Aorta (tissue), 5 donors: ENCODE results near the gene ARHGAP15. TPM values are rescaled to one million over a fixed set of nuclear protein-coding genes. Genes with fewer than 3 reads are reported as not detected.
A peak's percentile ranks its signal among the peaks of the same experiment; 100 is the strongest.

Experiments used
- ATAC-seq: fragments of 200-7000 bp; cut with Tn5 transposase; one replicate; pipeline ENCODE4 v1.9.1; 2022; ENCODE audit warnings: moderate library complexity; ENCODE audit not compliant: low FRiP score
- DNase-seq, 2 donors: peaks; one replicate each; pipeline ENCODE4 v3.0.0-alpha.2; 2020
- H3K27ac ChIP-seq, 2 donors: one replicate each; pipeline ENCODE4 v1.5.1; 2013; ENCODE audit warnings: low read length in 2 of 2, mild to moderate bottlenecking in 2 of 2, moderate library complexity in 2 of 2, control low read depth in 1 of 2, inconsistent platforms in 1 of 2, low read depth in 1 of 2
- H3K27me3 ChIP-seq, 2 donors: one replicate each; pipeline ENCODE4 v1.6.1; 2013; ENCODE audit warnings: control low read depth in 1 of 2, low read length in 1 of 2, mild to moderate bottlenecking in 1 of 2, moderate library complexity in 1 of 2; ENCODE audit not compliant: insufficient read depth in 2 of 2, control insufficient read depth in 1 of 2
- H3K36me3 ChIP-seq, 2 donors: one replicate each; pipeline ENCODE4 v1.6.1; 2013; ENCODE audit warnings: control low read depth in 1 of 2, low read length in 1 of 2, mild to moderate bottlenecking in 1 of 2; ENCODE audit not compliant: insufficient read depth in 2 of 2, control insufficient read depth in 1 of 2
- H3K4me1 ChIP-seq, 2 donors: one replicate each; pipeline ENCODE4 v1.6.1; 2013; ENCODE audit warnings: low read length in 2 of 2, control low read depth in 1 of 2, mild to moderate bottlenecking in 1 of 2, moderate library complexity in 1 of 2; ENCODE audit not compliant: insufficient read depth in 2 of 2, control insufficient read depth in 1 of 2
- H3K4me3 ChIP-seq, 2 donors: one replicate each; pipeline ENCODE4 v1.5.1; 2013; ENCODE audit warnings: low read length in 2 of 2, control low read depth in 1 of 2, mild to moderate bottlenecking in 1 of 2
- H3K9me3 ChIP-seq: one replicate; pipeline ENCODE4 v1.6.1; 2013; ENCODE audit warnings: mild to moderate bottlenecking, low read length; ENCODE audit not compliant: control insufficient read depth
- WGBS, 2 donors: extraction: QIAGEN DNeasy Blood & Tissue Kit; methylation state at CpG; one replicate each; pipeline ENCODE4 v1.1.7; 2013; 5-methylcytosine and 5-hydroxymethylcytosine counted together
- intact Hi-C, 2 donors: fragments of 100-400 bp; cut with DNase I; formaldehyde crosslinking; loops; one replicate each; pipeline versions ENCODE4 v1.14.2 to v1.15.0; 2022
- polyA plus RNA-seq, 2 donors: library from polyadenylated mRNA; stranded (reverse); fragments of 200-250 nt; gene quantifications; one replicate each; pipeline ENCODE4 v1.2.3, GENCODE V29; 2013
- total RNA-seq, 2 donors: library from RNA; stranded (reverse); fragmentation: NEBNext Ultra II Directional; extraction: Animal tissue kit (Norgen Biotek cat#: 25700); gene quantifications; one replicate each; pipeline ENCODE4 v1.2.1, GENCODE V29; 2021
- donor health status: healthy with polysubstance abuse.
- donor health status: Bipolar disorder and iron deficiency.
- donor health status: DM: no; HTN: no; CAD: no.
- donor health status: DM: no; HTN: no; CAD: no.
- donor health status: DM: yes; HTN: yes; CAD: no.

The ARHGAP15 gene
- total and polyA plus RNA-seq, 4 donors = 9.8 to 26.2 (median 12.8) TPM

DNA sequence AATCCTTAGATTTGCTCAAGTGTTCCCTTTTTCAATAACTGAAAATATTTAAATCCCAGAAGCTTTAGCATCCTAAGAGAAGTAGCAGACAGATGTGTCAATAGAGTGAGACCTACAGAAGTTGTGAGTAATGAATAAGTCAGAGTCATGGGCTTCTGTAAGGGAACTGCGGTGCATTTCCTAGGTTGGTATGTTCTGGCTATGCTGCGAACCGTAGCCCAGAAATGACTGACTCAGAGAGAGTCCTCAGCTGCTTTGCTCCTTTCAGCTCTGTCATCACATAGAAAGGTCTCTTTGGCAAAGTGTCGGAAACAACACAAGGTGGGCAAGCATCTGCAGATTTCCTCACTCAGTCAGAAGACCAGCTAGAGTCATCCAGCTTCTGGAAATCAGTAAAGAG, 297.1 kb downstream of the ARHGAP15 start:
- Histone ChIP-seq H3K27me3 (no peaks in the 10 kb centered on the region), H3K36me3 (no peaks in the 10 kb centered on the region), H3K27ac (no peak overlapping the region), H3K9me3 (no peaks in the 10 kb centered on the region), H3K4me3 (no peak overlapping the region), H3K4me1 (peaks cover 0 to 2% of the 10 kb centered on the region in 2 donors)
- no peak for DNase-seq
- 95 to 97% methylated on average over 4 of the region's 4 CpGs for WGBS, 2 donors
- ATAC-seq = no peak
- intact Hi-C loops = no loop called here

DNA sequence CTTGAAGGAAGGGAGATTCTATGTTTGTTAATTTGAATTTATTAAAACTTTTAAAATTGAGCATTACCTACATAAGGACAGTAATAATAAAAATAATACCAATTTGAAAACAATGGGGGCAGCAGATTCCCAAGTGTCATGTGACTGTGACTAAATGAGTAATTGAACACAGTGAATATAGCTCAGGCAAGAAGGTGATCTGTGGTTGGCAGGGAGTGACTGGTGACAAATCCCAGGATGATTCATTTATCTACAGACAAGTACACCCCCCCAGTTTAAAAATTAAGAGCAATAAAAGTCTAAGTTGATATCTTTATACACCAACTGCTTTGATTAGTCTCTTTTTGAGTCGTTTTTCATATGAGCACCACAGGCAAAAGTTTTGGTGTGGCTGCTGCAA, 299.5 kb downstream of the ARHGAP15 start:
- no peak for DNase-seq
- no peak overlapping the region for H3K27ac ChIP-seq
- H3K36me3 ChIP-seq = no peaks in the 10 kb centered on the region
- ATAC-seq = no peak
- intact Hi-C loops = no loop called here
- H3K4me3 ChIP-seq = no peak overlapping the region
- H3K4me1 ChIP-seq = peaks cover 0 to 2% of the 10 kb centered on the region in 2 donors
- H3K27me3 ChIP-seq = no peaks in the 10 kb centered on the region
- 83 to 92% methylated on average over 1 of the region's 1 CpG for WGBS, 2 donors
- no peaks in the 10 kb centered on the region for H3K9me3 ChIP-seq

DNA sequence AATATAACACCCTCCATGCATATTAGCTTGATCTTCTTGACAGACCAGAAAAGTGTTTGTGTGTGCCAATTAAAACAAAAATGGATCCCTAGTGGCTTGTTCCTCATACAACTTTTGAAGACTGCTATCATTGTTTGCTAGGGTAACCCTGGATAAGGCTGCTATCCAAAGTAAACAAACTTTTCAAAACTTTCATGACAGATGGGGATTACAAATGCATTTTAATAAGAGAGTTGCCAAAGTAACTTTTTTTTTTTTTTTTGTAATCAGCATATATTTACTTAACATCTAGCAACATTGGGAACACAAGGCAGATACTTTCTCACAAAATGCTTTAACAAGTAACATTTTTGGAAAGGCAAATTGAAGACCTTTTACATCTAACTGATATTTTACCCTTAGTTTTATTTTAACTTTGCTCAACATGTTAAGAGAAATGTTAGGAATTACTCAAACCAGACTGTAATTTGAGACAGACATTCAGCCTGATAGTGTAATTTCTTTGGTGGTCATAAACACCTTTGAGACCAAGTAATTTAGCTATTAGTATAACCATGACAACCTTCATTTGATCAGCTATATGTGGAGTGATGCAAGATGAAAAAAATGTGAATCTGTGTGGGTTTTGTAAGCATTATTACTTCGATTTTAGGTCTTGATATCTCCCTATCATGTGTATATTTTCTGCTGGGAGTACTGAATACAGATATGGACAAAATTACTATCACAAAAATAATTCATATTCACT, 300.9 kb downstream of the ARHGAP15 start:
- WGBS, 2 donors = 13 to 29% methylated on average over 1 of the region's 1 CpG
- H3K9me3 ChIP-seq = no peaks in the 10 kb centered on the region
- H3K4me3 ChIP-seq = no peak overlapping the region
- no peaks in the 10 kb centered on the region for H3K36me3 ChIP-seq
- intact Hi-C loops = no loop called here
- no peak overlapping the region for H3K27ac ChIP-seq
- H3K4me1 ChIP-seq = peaks cover 0 to 2% of the 10 kb centered on the region in 2 donors
- DNase-seq = no peak
- H3K27me3 ChIP-seq = no peaks in the 10 kb centered on the region
- peak; percentile 36 for ATAC-seq

DNA sequence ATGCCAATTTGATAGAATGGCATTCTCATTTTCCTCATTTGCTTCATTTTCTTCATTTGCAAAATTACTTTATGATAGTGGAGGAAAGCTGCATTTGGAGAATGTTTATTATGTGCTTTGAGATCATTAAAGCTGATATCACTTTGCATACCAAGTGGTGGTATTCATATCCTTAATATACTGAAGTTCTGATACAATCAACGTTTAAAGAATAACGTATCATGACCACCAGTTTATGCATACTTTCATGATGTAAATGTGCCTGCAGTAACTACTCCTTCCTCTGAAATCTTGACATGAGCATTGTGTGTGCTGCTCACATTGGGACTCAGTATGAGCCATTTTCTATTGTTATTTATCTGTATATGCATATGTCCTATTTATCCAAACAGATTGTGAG, 302.1 kb downstream of the ARHGAP15 start:
- intact Hi-C loops = no loop called here
- no peak overlapping the region for H3K27ac ChIP-seq
- H3K4me1 ChIP-seq = peaks cover 0 to 2% of the 10 kb centered on the region in 2 donors
- H3K9me3 ChIP-seq = no peaks in the 10 kb centered on the region
- no peaks in the 10 kb centered on the region for H3K36me3 ChIP-seq
- 30% methylated on average over 2 of the region's 2 CpGs for WGBS, 2 donors
- ATAC-seq (no peak), DNase-seq (no peak)
- H3K27me3 ChIP-seq = no peaks in the 10 kb centered on the region
- no peak overlapping the region for H3K4me3 ChIP-seq

DNA sequence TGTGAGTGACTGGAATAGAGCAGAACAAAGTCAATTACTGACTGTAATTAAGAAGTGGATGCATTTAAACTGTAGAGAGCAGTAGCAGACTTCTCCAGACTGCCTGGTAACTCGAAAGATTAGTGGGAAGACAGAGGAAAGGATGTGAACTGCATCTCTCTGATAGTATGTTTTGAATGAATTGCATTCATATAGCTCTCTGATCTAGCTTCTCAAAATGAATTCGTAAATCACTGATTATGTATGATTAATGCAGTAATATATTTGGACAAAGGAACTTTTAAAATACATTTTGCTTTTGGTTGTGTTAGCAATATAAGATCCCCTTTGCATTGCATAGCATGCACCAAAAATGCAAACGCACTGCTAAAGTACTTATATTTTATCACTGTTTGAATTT, 304.0 kb downstream of the ARHGAP15 start:
- intact Hi-C loops = no loop called here
- Histone ChIP-seq H3K36me3 (no peaks in the 10 kb centered on the region), H3K9me3 (no peaks in the 10 kb centered on the region), H3K4me3 (no peak overlapping the region), H3K4me1 (peaks cover 0 to 2% of the 10 kb centered on the region in 2 donors), H3K27ac (no peak overlapping the region), H3K27me3 (peaks cover 0 to 2% of the 10 kb centered on the region in 2 donors)
- DNase-seq (no peak), ATAC-seq (peak; percentile 77)
- 55 to 61% methylated on average over 3 of the region's 3 CpGs for WGBS, 2 donors

DNA sequence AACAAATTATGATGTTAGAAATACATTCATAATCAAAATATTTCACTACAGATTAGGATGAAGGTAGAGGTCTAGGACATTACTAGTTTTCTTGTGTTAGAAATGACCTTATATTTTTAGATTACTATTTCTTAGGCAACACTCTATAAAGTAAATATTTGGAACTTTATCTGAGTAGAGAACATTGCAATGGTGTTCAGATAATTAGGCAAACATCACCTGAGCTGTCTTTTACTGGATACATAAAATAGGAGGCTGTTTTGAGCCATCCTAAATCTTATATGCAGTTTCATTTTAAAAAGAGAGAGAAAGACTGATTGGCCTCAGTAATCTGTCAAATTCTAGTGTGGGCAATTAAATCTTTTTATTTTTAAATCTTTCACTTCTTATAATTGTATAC, 304.6 kb downstream of the ARHGAP15 start:
- intact Hi-C loops = no loop called here
- H3K4me3 ChIP-seq = no peak overlapping the region
- H3K27ac ChIP-seq = no peak overlapping the region
- H3K9me3 ChIP-seq = no peaks in the 10 kb centered on the region
- peaks cover 0 to 2% of the 10 kb centered on the region in 2 donors for H3K4me1 ChIP-seq
- no peak for ATAC-seq
- DNase-seq = no peak
- no peaks in the 10 kb centered on the region for H3K36me3 ChIP-seq
- peaks cover 0 to 2% of the 10 kb centered on the region in 2 donors for H3K27me3 ChIP-seq

DNA sequence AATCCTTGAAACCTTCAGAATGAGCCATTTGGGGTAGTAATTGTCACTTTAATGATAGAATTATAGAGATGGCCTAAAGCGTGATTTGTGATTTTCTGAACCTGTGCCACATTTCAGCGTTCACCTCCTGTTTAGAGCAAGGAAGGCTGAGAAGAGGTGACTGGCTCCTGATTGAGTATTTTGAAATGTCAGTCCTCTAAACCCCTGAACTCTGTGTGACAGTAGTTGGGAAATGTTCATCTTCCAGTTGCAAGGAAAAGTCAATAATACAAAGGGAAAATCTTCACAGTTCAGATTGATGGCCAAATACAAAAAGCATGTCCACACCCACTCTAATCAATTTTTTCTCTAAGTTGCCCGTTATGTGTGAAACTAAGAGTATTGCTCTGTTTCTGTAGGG, 305.2 kb downstream of the ARHGAP15 start:
- no peak overlapping the region for H3K4me3 ChIP-seq
- peaks cover 0 to 2% of the 10 kb centered on the region in 2 donors for H3K27me3 ChIP-seq
- no peak for ATAC-seq
- DNase-seq = no peak
- H3K36me3 ChIP-seq = no peaks in the 10 kb centered on the region
- intact Hi-C loops = no loop called here
- H3K9me3 ChIP-seq = no peaks in the 10 kb centered on the region
- H3K4me1 ChIP-seq = peaks cover 0 to 2% of the 10 kb centered on the region in 2 donors
- 77 to 78% methylated on average over 3 of the region's 3 CpGs for WGBS, 2 donors
- no peak overlapping the region for H3K27ac ChIP-seq

DNA sequence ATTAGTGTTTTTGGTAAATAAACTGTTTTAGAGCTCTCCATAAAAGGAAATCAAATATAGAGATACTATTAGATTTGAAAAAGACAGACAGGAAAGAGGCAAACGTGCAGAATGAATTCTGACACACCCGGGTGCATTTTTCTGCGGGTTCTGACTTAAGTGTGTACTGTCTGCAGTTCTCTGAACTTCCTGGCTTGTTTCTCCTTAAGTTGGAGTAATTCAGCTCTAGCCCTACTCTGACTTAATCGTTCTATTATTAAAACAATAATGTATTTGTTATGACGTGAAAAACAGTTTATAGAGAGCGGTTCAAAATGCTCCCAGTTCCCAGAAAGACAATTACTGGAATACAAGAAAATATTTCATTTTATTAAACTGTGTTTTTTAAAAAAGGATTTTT, 305.9 kb downstream of the ARHGAP15 start:
- Histone ChIP-seq H3K4me3 (no peak overlapping the region), H3K27me3 (peaks cover 0 to 2% of the 10 kb centered on the region in 2 donors), H3K36me3 (no peaks in the 10 kb centered on the region), H3K27ac (no peak overlapping the region), H3K4me1 (no peaks in the 10 kb centered on the region), H3K9me3 (no peaks in the 10 kb centered on the region)
- DNase-seq = no peak
- peak; percentile 59 for ATAC-seq
- intact Hi-C loops = no loop called here
- 4 to 9% methylated on average over 6 of the region's 6 CpGs for WGBS, 2 donors

DNA sequence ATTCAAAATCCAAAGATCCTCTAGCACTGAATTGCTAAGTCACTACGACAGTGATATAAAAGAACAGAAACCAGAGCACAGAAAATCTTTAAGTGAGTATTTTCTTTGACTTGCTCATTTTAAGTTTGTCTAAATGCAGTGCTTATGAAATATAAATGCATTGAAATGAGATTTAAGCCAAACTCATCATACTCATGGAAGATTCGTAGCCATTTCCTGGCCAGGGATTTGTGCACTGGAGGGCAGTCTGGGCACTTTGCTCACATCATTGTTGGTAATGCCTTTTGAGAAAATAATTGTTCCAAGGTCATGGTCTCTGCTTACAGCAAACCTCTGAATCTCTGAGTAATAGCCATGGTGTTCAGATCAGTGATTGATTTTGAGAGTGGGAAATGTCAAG, 307.7 kb downstream of the ARHGAP15 start:
- H3K4me3 ChIP-seq = no peak overlapping the region
- no peak overlapping the region for H3K27ac ChIP-seq
- H3K36me3 ChIP-seq = no peaks in the 10 kb centered on the region
- H3K4me1 ChIP-seq = peaks cover 0 to 2% of the 10 kb centered on the region in 2 donors
- ATAC-seq (no peak), DNase-seq (no peak)
- H3K9me3 ChIP-seq = no peaks in the 10 kb centered on the region
- WGBS, 2 donors = 80 to 82% methylated on average over 2 of the region's 2 CpGs
- H3K27me3 ChIP-seq = peaks cover 0 to 2% of the 10 kb centered on the region in 2 donors
- intact Hi-C loops = no loop called here
